ENCODE data around the gene KRT3.

- TF ChIP-seq CTCF (IDR thresholded peaks at IDR 0.05; ENCODE audit: insufficient read depth, low read depth, low read length) = no peak
- no peak for TF ChIP-seq EZH2 (IDR thresholded peaks at IDR 0.05; ENCODE audit: insufficient read depth, low read length)
These were observed 30.9 kb upstream of the KRT3 start for GRCh38 chr12:52826611-52827498.

Measured in astrocyte (in vitro differentiated cells and primary cell).